ENCODE measurements around the gene TNFRSF19.

The TNFRSF19 gene

DNA sequence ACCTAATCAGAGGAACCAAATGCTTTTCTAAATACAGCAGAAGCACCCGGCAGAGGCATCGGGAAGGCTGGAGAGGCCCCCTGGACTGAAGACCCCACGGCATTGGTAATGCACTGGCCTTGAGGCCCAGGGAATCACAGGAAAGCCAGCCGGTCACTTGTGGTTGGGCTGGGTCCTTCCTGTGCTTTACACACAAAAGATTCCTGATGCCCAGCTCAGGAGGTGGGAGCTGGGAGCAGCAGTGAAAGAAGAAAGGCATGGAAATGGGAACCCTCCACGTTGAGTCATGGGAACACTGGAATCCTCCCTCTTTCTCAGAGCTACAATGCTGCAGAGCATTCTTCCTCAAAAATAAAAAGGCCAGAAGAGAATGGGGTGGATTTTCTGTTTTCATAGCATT lies 126.4 kb downstream of the TNFRSF19 start:
- no peaks in the 10 kb centered on the region for H3K36me3 ChIP-seq (ENCODE audit: low read depth)
- H3K4me1 ChIP-seq (ENCODE audit: insufficient read depth, poor library complexity, severe bottlenecking): no peaks in the 10 kb centered on the region
- no peaks in the 10 kb centered on the region for H3K9me3 ChIP-seq (ENCODE audit: severe bottlenecking)
- DNase-seq (ENCODE audit: low spot score): no peak
- no peak for ATAC-seq (ENCODE audit: low read depth)
- no peak overlapping the region for H3K4me3 ChIP-seq (ENCODE audit: severe bottlenecking)
- H3K27ac ChIP-seq (ENCODE audit: poor library complexity, severe bottlenecking): no peak overlapping the region
- TF ChIP-seq CTCF (IDR thresholded peaks at IDR 0.05; ENCODE audit: poor library complexity, severe bottlenecking): no peak
- no peaks in the 10 kb centered on the region for H3K27me3 ChIP-seq (ENCODE audit: insufficient read depth, poor library complexity, severe bottlenecking)

DNA sequence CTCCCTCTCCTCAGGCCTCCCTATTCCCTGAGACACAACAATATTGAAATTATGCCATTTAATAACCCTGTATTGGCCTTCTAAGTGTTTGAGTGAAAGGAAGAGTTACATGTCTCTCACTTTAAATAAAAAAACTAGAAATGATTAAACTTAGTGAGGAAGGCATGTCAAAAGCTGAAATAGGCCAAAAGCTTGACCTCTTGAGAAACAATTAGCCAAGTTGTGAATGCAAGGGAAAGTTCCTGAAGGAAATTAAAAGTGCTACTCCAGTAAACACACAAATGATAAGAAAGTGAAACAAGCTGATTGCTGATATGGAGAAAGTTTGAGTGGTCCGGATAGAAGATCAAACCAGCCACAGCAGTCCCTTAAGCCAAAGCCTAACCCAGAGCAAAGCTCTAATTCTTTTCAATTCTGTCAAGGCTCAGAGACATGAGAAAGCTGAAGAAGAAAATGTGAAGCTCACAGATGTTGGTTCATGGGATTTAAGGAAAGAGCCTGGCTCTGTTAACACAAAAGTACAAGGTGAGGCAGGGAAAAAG lies 127.6 kb downstream of the TNFRSF19 start:
- ATAC-seq (ENCODE audit: low read depth): no peak
- Histone ChIP-seq H3K9me3 (ENCODE audit: severe bottlenecking) (no peaks in the 10 kb centered on the region), H3K27ac (ENCODE audit: poor library complexity, severe bottlenecking) (no peak overlapping the region), H3K4me3 (ENCODE audit: severe bottlenecking) (no peak overlapping the region), H3K27me3 (ENCODE audit: insufficient read depth, poor library complexity, severe bottlenecking) (no peaks in the 10 kb centered on the region), H3K36me3 (ENCODE audit: low read depth) (no peaks in the 10 kb centered on the region), H3K4me1 (ENCODE audit: insufficient read depth, poor library complexity, severe bottlenecking) (no peaks in the 10 kb centered on the region)
- no peak for DNase-seq (ENCODE audit: low spot score)
- TF ChIP-seq CTCF (IDR thresholded peaks at IDR 0.05; ENCODE audit: poor library complexity, severe bottlenecking): no peak

DNA sequence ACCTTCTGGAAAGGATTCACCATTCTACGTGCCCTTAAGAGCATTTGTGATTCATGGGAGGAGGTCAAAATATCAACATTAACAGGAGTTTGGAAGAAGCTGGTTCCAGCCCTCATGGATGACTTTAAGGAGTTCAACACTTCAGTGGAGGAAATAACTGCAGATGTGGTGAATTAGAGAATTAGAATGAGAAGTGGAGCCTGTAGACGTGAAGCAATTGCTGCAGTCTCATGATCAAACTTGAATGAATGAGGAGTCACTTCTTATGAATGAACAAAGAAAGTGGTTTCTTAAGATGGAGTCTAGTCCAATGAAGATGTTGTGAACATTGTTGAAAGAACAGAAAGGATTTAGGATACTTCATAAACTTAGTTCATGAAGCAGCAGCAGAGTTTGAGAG lies 129.1 kb downstream of the TNFRSF19 start:
- H3K9me3 ChIP-seq (ENCODE audit: severe bottlenecking): no peaks in the 10 kb centered on the region
- H3K27me3 ChIP-seq (ENCODE audit: insufficient read depth, poor library complexity, severe bottlenecking): no peaks in the 10 kb centered on the region
- no peak overlapping the region for H3K27ac ChIP-seq (ENCODE audit: poor library complexity, severe bottlenecking)
- DNase-seq (ENCODE audit: low spot score) (no peak), ATAC-seq (ENCODE audit: low read depth) (no peak)
- H3K4me1 ChIP-seq (ENCODE audit: insufficient read depth, poor library complexity, severe bottlenecking): no peaks in the 10 kb centered on the region
- no peak overlapping the region for H3K4me3 ChIP-seq (ENCODE audit: severe bottlenecking)
- H3K36me3 ChIP-seq (ENCODE audit: low read depth): no peaks in the 10 kb centered on the region
- no peak for TF ChIP-seq CTCF (IDR thresholded peaks at IDR 0.05; ENCODE audit: poor library complexity, severe bottlenecking)

GRCh38 chr13:23701186-23701585 lies 131.0 kb downstream of the TNFRSF19 start:
- Histone ChIP-seq H3K27ac (ENCODE audit: poor library complexity, severe bottlenecking) (no peak overlapping the region), H3K36me3 (ENCODE audit: low read depth) (no peaks in the 10 kb centered on the region), H3K4me3 (ENCODE audit: severe bottlenecking) (no peak overlapping the region), H3K4me1 (ENCODE audit: insufficient read depth, poor library complexity, severe bottlenecking) (no peaks in the 10 kb centered on the region), H3K27me3 (ENCODE audit: insufficient read depth, poor library complexity, severe bottlenecking) (no peaks in the 10 kb centered on the region), H3K9me3 (ENCODE audit: severe bottlenecking) (no peaks in the 10 kb centered on the region)
- DNase-seq (ENCODE audit: low spot score): no peak
- ATAC-seq (ENCODE audit: low read depth): no peak
- no peak for TF ChIP-seq CTCF (IDR thresholded peaks at IDR 0.05; ENCODE audit: poor library complexity, severe bottlenecking)

- H3K27me3 ChIP-seq (ENCODE audit: insufficient read depth, poor library complexity, severe bottlenecking): no peaks in the 10 kb centered on the region
- no peak overlapping the region for H3K27ac ChIP-seq (ENCODE audit: poor library complexity, severe bottlenecking)
- H3K4me3 ChIP-seq (ENCODE audit: severe bottlenecking): no peak overlapping the region
- H3K36me3 ChIP-seq (ENCODE audit: low read depth): no peaks in the 10 kb centered on the region
- no peak for DNase-seq (ENCODE audit: low spot score)
- TF ChIP-seq CTCF (IDR thresholded peaks at IDR 0.05; ENCODE audit: poor library complexity, severe bottlenecking): no peak
- ATAC-seq (ENCODE audit: low read depth): no peak
- no peaks in the 10 kb centered on the region for H3K4me1 ChIP-seq (ENCODE audit: insufficient read depth, poor library complexity, severe bottlenecking)
- no peaks in the 10 kb centered on the region for H3K9me3 ChIP-seq (ENCODE audit: severe bottlenecking)
Measured at GRCh38 chr13:23701636-23702035, 131.4 kb downstream of the TNFRSF19 start.
